NK-92 (cell line): ENCODE measurements around the gene RFC2.
"Not testable (repeated sequence)": the region's sequence is repeated elsewhere in the genome, so short reads cannot be mapped to it uniquely, and the experiment has no call there.

Experiments used
- DNase-seq: peaks from one replicate; lab custom pipeline; 2025; ENCODE audit not compliant: unreplicated experiment; lab: John Stamatoyannopoulos, UW

Gene RFC2

GRCh38 chr7:74252893-74253292, 1.3 kb downstream of the RFC2 start:
- DNase-seq = no peak

GRCh38 chr7:74249058-74249457, 5.1 kb downstream of the RFC2 start:
- not testable (repeated sequence) for DNase-seq

- DNase-seq = no peak
These were observed 6.0 kb downstream of the RFC2 start for GRCh38 chr7:74248156-74248555.

- DNase-seq = no peak
These were observed 7.7 kb downstream of the RFC2 start for GRCh38 chr7:74246497-74246896.

GRCh38 chr7:74242122-74242443, 12.1 kb downstream of the RFC2 start:
- no peak for DNase-seq

GRCh38 chr7:74240482-74240881, 13.7 kb downstream of the RFC2 start:
- DNase-seq = no peak

- DNase-seq = no peak
These were observed 17.9 kb downstream of the RFC2 start for GRCh38 chr7:74236284-74236683.

- no peak for DNase-seq
These were observed 18.5 kb downstream of the RFC2 start for GRCh38 chr7:74235518-74236268.

- DNase-seq = no peak
These were observed 20.4 kb downstream of the RFC2 start for GRCh38 chr7:74233655-74234285.

- no peak for DNase-seq
These were observed 23.0 kb downstream of the RFC2 start for GRCh38 chr7:74231232-74231590.

- DNase-seq = no peak
These were observed 23.6 kb downstream of the RFC2 start for GRCh38 chr7:74230446-74231231.

- no peak for DNase-seq
These were observed 25.0 kb downstream of the RFC2 start for GRCh38 chr7:74228951-74229900.

- no peak for DNase-seq
These were observed 27.6 kb downstream of the RFC2 start for GRCh38 chr7:74226633-74227032.

GRCh38 chr7:74225400-74225799, 28.8 kb downstream of the RFC2 start:
- DNase-seq = no peak

GRCh38 chr7:74224907-74225306, 29.3 kb downstream of the RFC2 start:
- not testable (repeated sequence) for DNase-seq

- no peak for DNase-seq
These were observed 29.7 kb downstream of the RFC2 start for GRCh38 chr7:74224511-74224832.

- no peak for DNase-seq
These were observed 30.3 kb downstream of the RFC2 start for GRCh38 chr7:74223711-74224510.

- no peak for DNase-seq
These were observed 31.1 kb downstream of the RFC2 start for GRCh38 chr7:74222851-74223710.

- no peak for DNase-seq
These were observed 32.5 kb downstream of the RFC2 start for GRCh38 chr7:74221713-74222112.
